Activated CD4-positive, alpha-beta T cell treated with anti-CD3 and anti-CD28 coated beads, Interleukin-2, amount 50 U/mL, for 16 hours (primary cell): ENCODE results near the gene ALDH16A1.
A peak's percentile ranks its signal among the peaks of the same experiment; 100 is the strongest.
"Not testable (repeated sequence)": the region's sequence is repeated elsewhere in the genome, so short reads cannot be mapped to it uniquely, and the experiment has no call there.

ENCODE experiments used
- DNase-seq: peaks from one replicate; pipeline ENCODE4 v3.0.0-alpha.2; 2020

The ALDH16A1 gene

GRCh38 chr19:49441960-49442350 is 11.1 kb upstream of the ALDH16A1 start:
- DNase-seq = no peak

DNA sequence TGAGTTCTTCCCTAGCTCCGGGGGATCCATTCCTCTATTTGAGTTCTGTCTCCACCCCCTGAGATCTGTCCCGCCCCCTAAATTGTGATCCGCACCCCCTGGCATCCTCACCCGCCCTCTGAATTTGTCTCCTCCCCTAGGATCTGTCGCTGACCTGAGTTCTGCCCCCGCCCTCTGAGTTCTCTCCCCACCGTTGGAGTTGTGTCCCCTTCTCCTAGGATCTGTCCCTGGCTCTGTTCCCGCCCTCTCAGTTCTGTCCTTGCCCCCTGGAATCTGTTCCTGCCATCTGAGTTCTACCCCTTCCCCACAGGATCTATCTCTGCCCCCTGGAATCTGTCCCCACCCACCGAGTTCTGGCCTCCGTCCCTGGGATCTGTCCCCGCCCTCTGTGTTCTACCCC is 10.7 kb upstream of the ALDH16A1 start:
- no peak for DNase-seq

DNA sequence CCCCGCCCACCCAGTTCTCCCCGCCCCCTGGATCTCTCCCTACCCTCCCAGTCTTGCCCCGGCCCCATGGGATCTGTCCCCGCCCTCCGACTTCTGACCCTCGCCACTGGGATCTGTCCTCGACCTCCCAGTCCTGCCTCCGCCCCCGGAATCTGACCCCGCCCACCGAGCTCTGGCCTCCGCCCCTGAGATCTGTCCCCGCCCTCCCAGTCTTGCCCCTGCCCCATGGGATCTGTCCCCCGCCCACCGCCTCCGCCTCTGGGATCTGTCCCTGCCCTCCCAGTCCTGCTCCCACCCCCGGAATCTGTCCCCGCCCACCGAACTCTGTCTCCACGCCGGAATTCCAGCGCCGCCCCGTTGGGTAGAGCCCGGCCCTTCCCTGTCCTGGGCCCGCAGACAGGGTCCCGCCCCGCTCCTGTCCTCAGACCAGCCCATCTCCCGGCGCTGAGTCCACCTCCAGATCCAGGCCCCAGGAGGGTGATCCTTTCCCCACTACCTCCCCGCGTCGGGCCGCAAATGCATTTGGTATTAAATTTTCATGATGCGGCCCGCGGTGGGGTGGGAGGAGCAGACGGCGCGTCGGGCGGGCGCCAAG is 10.2 kb upstream of the ALDH16A1 start:
- peak; percentile 74 for DNase-seq

- peak; percentile 94 for DNase-seq
Measured at GRCh38 chr19:49443366-49444099, 9.5 kb upstream of the ALDH16A1 start.

DNA sequence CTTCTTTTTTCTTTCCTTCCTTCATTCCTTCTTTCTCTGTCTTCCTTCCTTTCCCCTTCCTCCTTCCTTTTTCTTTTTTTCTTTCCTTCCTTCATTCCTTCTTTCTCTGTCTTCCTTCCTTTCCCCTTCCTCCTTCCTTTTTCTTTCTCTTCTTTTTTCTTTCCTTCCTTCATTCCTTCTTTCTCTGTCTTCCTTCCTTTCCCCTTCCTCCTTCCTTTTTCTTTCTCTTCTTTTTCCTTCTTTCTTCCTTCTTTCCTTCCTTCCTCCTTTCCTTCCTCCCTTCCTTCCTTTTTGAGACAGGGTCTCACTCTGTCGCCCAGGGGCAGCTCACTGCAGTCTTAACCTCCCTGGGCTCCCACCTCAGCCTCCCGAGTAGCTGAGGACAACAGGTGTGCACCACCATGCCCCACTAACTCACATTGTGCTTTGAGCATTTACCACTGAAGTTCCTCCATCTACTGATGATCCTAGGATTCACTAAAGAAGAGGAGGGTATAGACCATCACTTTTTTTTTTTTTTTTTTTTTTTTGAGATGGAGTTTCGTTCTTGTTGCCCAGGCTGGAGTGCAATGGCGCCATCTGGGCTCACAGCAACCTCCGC is 8.8 kb upstream of the ALDH16A1 start:
- not testable (repeated sequence) for DNase-seq

DNA sequence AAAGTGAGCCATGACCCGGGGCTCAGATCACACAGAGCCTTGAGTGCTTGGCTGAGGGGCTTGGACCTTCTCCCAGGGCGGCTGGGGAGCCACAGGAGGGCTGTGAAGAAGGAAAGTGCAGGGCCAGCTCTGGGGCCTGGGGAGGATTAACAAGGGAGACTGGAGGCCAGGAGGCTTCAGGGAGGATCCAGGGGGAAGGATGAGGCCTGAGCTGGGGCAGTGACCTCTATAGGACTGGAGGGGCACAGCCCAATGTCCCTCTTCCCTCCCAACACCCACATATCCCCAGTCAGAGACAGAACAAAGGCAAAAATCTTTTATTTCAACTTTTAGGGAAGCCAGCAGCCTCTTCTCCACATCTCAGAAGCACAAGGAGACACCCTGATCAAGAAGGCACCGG is 7.0 kb upstream of the ALDH16A1 start:
- DNase-seq = no peak

- peak; percentile 45 for DNase-seq
Measured at GRCh38 chr19:49447485-49448431, 5.3 kb upstream of the ALDH16A1 start.

- DNase-seq = no peak
Measured at GRCh38 chr19:49448432-49448786, 4.6 kb upstream of the ALDH16A1 start.

DNA sequence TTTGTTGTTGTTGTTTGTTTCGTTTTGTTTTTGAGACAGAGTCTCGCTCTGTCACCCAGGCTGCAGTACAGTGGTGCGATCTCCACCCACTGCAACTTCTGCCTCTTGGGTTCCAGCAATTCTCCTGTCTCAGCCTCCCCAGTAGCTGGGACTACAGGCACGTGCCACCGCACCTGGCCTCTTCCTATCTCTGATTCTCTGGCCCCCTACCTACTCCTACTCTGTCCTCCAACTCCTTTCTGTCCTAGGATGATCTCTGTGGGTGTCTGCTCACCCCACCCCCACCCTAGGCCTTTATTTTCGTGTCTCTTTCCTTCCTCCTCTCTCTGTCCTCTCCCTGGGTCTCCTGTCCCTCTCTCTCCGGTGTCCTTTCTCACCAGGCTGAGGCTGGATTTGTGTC is 2.6 kb upstream of the ALDH16A1 start:
- DNase-seq = no peak

- DNase-seq = peak; percentile 99
Measured at GRCh38 chr19:49451430-49452181, 1.4 kb upstream of the ALDH16A1 start, which contains the start of gene PIH1D1. Gene PIH1D1 (minus strand): TSS chr19:49451814. CDS start chr19:49451574, 240 bp downstream.

DNA sequence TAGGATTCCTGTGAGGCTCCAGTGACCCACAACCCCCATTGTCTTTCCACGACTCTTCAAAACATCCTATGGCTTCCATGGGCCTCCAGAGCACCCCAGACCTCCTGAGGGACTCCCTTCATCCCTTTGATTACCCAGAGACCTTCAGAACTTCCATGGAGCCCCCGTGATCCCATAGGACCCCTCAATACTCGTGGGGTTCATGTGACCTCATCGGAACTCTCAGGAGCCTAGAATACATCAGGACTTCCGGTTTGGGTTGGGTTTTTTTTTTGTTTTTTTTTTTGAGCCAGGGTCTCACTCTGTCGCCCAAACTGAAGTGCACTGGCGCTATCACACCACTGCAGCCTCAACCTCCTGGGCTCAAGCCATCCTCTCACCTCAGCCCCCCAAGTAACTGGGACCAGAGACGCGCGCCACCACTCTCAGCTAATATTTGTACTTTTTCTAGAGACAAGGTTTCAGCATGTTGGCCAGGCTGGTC is 774 bp downstream of the ALDH16A1 start:
- no peak for DNase-seq

DNA sequence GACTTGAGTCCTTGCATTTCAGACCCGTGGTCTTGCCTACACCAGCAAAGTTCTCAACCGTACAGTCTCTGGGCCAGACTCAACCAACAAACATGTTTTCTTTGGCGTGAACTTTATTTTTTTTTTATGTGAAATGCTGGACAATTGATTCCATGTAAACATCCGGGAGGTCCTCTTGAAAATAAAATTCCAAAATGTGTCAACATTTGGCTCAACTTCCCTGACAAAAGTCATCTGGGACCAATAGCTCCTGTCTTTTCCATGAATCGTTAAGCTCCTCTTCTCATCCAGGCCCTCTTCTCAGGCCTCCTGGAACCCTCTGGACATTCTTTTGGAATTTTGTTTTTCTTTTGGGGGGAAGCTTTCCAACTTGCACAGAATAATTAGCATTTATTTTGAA is 2.7 kb downstream of the ALDH16A1 start:
- no peak for DNase-seq

DNA sequence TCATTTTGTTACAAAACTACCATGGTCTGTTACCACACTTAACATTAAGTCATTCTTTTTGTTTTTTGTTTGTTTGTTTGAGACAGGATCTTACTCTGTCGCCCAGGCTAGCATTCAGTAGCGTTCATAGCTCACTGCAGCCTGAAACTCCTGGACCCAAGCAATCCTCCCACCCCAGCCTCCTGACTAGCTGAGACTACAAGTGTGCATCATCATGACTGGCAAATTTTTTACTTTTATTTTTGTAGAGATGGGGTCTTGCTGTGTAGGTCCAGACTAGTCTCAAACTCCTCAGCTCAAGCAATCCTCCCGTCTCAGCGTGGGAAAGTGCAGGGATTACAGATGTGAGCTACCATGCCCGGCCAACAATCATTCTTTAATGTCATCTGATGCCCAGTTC is 3.3 kb downstream of the ALDH16A1 start:
- DNase-seq = no peak

- no peak for DNase-seq
Measured at GRCh38 chr19:49458567-49458903, 5.5 kb downstream of the ALDH16A1 start.

DNA sequence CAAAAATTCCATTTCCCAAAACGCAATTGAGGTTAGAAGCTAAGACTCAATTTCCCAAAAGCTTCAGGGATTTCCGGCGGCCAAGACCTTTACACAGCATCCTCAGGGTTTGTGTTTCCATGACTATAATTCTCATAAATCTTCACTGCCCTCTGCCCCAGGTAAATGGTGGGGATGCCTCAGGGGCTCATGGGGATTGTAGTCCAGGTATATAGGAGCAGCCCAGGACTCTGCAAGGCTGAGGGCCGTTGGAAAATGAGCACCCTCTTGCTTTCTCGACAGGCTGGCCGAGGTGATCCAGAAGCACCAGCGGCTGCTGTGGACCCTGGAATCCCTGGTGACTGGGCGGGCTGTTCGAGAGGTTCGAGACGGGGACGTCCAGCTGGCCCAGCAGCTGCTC is 6.4 kb downstream of the ALDH16A1 start:
- DNase-seq = no peak

GRCh38 chr19:49461130-49461529 is 8.1 kb downstream of the ALDH16A1 start:
- not testable (repeated sequence) for DNase-seq

DNA sequence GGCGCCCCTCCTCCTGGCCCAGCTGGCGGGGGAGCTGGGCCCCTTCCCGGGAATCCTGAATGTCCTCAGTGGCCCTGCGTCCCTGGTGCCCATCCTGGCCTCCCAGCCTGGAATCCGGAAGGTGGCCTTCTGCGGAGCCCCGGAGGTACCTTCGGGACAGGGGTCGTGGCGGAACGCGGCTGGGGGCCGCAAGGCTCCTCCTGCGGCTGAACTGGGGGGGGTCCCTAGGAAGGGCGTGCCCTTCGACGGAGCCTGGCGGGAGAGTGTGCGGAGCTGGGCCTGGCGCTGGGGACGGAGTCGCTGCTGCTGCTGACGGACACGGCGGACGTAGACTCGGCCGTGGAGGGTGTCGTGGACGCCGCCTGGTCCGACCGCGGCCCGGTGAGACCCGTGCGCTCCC is 8.6 kb downstream of the ALDH16A1 start:
- DNase-seq = no peak

GRCh38 chr19:49462492-49462891 is 9.5 kb downstream of the ALDH16A1 start:
- no peak for DNase-seq

- no peak for DNase-seq
Measured at GRCh38 chr19:49463960-49464740, 11.1 kb downstream of the ALDH16A1 start.

DNA sequence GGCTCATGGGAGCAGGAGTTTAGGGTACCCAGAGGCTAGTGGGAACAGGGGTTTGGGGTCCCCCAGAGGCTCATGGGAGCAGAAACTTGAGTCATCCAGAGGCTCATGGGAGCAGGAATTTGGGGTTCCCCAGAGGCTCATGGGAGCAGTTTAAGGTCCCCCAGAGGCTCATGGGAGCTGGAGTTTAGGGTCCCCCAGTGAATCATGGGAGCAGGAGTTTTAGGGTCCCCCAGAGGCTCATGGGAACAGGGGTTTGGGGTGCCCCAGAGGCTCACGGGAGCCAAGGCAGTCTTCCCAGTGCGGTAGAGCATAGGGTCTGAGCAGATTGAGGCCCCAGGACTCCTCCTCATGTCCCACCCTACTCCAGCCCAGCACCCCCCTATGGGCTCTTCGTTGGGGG is 12.3 kb downstream of the ALDH16A1 start:
- no peak for DNase-seq

DNA sequence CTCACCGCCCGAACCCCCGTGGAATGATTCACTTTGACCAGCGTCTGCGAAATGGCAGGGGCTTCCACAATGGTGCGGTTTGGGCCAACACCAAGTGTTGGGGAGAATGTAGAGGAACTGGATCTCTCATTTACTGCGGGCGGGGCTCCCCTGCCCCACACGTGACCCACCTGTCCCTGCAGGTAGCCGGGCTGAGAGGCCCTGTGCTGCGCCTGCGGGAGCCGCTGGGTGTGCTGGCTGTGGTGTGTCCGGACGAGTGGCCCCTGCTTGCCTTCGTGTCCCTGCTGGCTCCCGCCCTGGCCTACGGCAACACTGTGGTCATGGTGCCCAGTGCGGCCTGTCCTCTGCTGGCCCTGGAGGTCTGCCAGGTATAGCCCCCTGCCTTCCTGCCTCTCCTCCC is 15.2 kb downstream of the ALDH16A1 start:
- no peak for DNase-seq
